ENCODE measurements around the gene SAMM50. TPM values are rescaled to one million over a fixed set of nuclear protein-coding genes. Genes with fewer than 3 reads are reported as not detected.

SAMM50 gene
- total RNA-seq, 1 donor, result 12.9 TPM

- H3K27me3 ChIP-seq (ENCODE audit: insufficient read depth, low read length), result no peaks in the 10 kb centered on the region
- no peaks in the 10 kb centered on the region for H3K9me3 ChIP-seq (ENCODE audit: low read depth, low read length)
- H3K4me1 ChIP-seq (ENCODE audit: insufficient read depth, low read length), result no peaks in the 10 kb centered on the region
- no peak overlapping the region for H3K4me3 ChIP-seq (ENCODE audit: low read length)
Measured at GRCh38 chr22:43964314-43964857, 9.1 kb downstream of the SAMM50 start.

GRCh38 chr22:43967069-43967468 is 11.8 kb downstream of the SAMM50 start:
- no peak overlapping the region for H3K4me3 ChIP-seq (ENCODE audit: low read length)
- no peaks in the 10 kb centered on the region for H3K9me3 ChIP-seq (ENCODE audit: low read depth, low read length)
- no peaks in the 10 kb centered on the region for H3K4me1 ChIP-seq (ENCODE audit: insufficient read depth, low read length)
- no peaks in the 10 kb centered on the region for H3K27me3 ChIP-seq (ENCODE audit: insufficient read depth, low read length)

GRCh38 chr22:43968614-43969013 is 13.4 kb downstream of the SAMM50 start:
- no peaks in the 10 kb centered on the region for H3K9me3 ChIP-seq (ENCODE audit: low read depth, low read length)
- no peak overlapping the region for H3K4me3 ChIP-seq (ENCODE audit: low read length)
- H3K27me3 ChIP-seq (ENCODE audit: insufficient read depth, low read length), result no peaks in the 10 kb centered on the region
- no peaks in the 10 kb centered on the region for H3K4me1 ChIP-seq (ENCODE audit: insufficient read depth, low read length)

- Histone ChIP-seq H3K27me3 (ENCODE audit: insufficient read depth, low read length) (no peaks in the 10 kb centered on the region), H3K9me3 (ENCODE audit: low read depth, low read length) (no peaks in the 10 kb centered on the region), H3K4me3 (ENCODE audit: low read length) (no peak overlapping the region), H3K4me1 (ENCODE audit: insufficient read depth, low read length) (no peaks in the 10 kb centered on the region)
Measured at GRCh38 chr22:43969021-43969878, 14.0 kb downstream of the SAMM50 start.

- Histone ChIP-seq H3K4me3 (ENCODE audit: low read length) (no peak overlapping the region), H3K27me3 (ENCODE audit: insufficient read depth, low read length) (no peaks in the 10 kb centered on the region), H3K4me1 (ENCODE audit: insufficient read depth, low read length) (no peaks in the 10 kb centered on the region), H3K9me3 (ENCODE audit: low read depth, low read length) (no peaks in the 10 kb centered on the region)
Measured at GRCh38 chr22:43969989-43970755, 14.9 kb downstream of the SAMM50 start.

- Histone ChIP-seq H3K27me3 (ENCODE audit: insufficient read depth, low read length) (no peaks in the 10 kb centered on the region), H3K9me3 (ENCODE audit: low read depth, low read length) (no peaks in the 10 kb centered on the region), H3K4me1 (ENCODE audit: insufficient read depth, low read length) (no peaks in the 10 kb centered on the region), H3K4me3 (ENCODE audit: low read length) (no peak overlapping the region)
Measured at GRCh38 chr22:43971112-43971511, 15.9 kb downstream of the SAMM50 start.

GRCh38 chr22:43972931-43973462 is 17.8 kb downstream of the SAMM50 start:
- no peaks in the 10 kb centered on the region for H3K27me3 ChIP-seq (ENCODE audit: insufficient read depth, low read length)
- H3K9me3 ChIP-seq (ENCODE audit: low read depth, low read length), result no peaks in the 10 kb centered on the region
- no peak overlapping the region for H3K4me3 ChIP-seq (ENCODE audit: low read length)
- no peaks in the 10 kb centered on the region for H3K4me1 ChIP-seq (ENCODE audit: insufficient read depth, low read length)

GRCh38 chr22:43974028-43974545 is 18.8 kb downstream of the SAMM50 start:
- no peaks in the 10 kb centered on the region for H3K27me3 ChIP-seq (ENCODE audit: insufficient read depth, low read length)
- no peaks in the 10 kb centered on the region for H3K9me3 ChIP-seq (ENCODE audit: low read depth, low read length)
- H3K4me1 ChIP-seq (ENCODE audit: insufficient read depth, low read length), result no peaks in the 10 kb centered on the region

GRCh38 chr22:43975041-43975440 is 19.8 kb downstream of the SAMM50 start:
- Histone ChIP-seq H3K4me1 (ENCODE audit: insufficient read depth, low read length) (no peaks in the 10 kb centered on the region), H3K27me3 (ENCODE audit: insufficient read depth, low read length) (no peaks in the 10 kb centered on the region), H3K4me3 (ENCODE audit: low read length) (no peak overlapping the region), H3K9me3 (ENCODE audit: low read depth, low read length) (no peaks in the 10 kb centered on the region)

More at GRCh38 chr22:43974028-43974545, 18.8 kb downstream of the SAMM50 start:
- H3K4me3 ChIP-seq (ENCODE audit: low read length), result no peak overlapping the region

- H3K4me3 ChIP-seq (ENCODE audit: low read length), result no peak overlapping the region
- H3K9me3 ChIP-seq (ENCODE audit: low read depth, low read length), result no peaks in the 10 kb centered on the region
- H3K27me3 ChIP-seq (ENCODE audit: insufficient read depth, low read length), result no peaks in the 10 kb centered on the region
- H3K4me1 ChIP-seq (ENCODE audit: insufficient read depth, low read length), result no peaks in the 10 kb centered on the region
Measured at GRCh38 chr22:43976861-43977795, 21.9 kb downstream of the SAMM50 start.

- H3K4me3 ChIP-seq (ENCODE audit: low read length), result no peak overlapping the region
- no peaks in the 10 kb centered on the region for H3K9me3 ChIP-seq (ENCODE audit: low read depth, low read length)
- no peaks in the 10 kb centered on the region for H3K4me1 ChIP-seq (ENCODE audit: insufficient read depth, low read length)
- no peaks in the 10 kb centered on the region for H3K27me3 ChIP-seq (ENCODE audit: insufficient read depth, low read length)
Measured at GRCh38 chr22:43978558-43978957, 23.3 kb downstream of the SAMM50 start.

- no peaks in the 10 kb centered on the region for H3K4me1 ChIP-seq (ENCODE audit: insufficient read depth, low read length)
- no peak overlapping the region for H3K4me3 ChIP-seq (ENCODE audit: low read length)
- H3K27me3 ChIP-seq (ENCODE audit: insufficient read depth, low read length), result no peaks in the 10 kb centered on the region
- no peaks in the 10 kb centered on the region for H3K9me3 ChIP-seq (ENCODE audit: low read depth, low read length)
Measured at GRCh38 chr22:43980579-43980978, 25.3 kb downstream of the SAMM50 start.

GRCh38 chr22:43980996-43981395 is 25.8 kb downstream of the SAMM50 start:
- Histone ChIP-seq H3K4me3 (ENCODE audit: low read length) (no peak overlapping the region), H3K4me1 (ENCODE audit: insufficient read depth, low read length) (no peaks in the 10 kb centered on the region), H3K9me3 (ENCODE audit: low read depth, low read length) (no peaks in the 10 kb centered on the region), H3K27me3 (ENCODE audit: insufficient read depth, low read length) (no peaks in the 10 kb centered on the region)

GRCh38 chr22:43983808-43984207 is 28.6 kb downstream of the SAMM50 start:
- Histone ChIP-seq H3K4me1 (ENCODE audit: insufficient read depth, low read length) (no peaks in the 10 kb centered on the region), H3K4me3 (ENCODE audit: low read length) (no peak overlapping the region), H3K9me3 (ENCODE audit: low read depth, low read length) (no peaks in the 10 kb centered on the region), H3K27me3 (ENCODE audit: insufficient read depth, low read length) (no peaks in the 10 kb centered on the region)

Measured in mononuclear cell (primary cell).